GM19035 (cell line): ENCODE data around the gene NUP43.
A peak's percentile ranks its signal among the peaks of the same experiment; 100 is the strongest.
"Not testable (repeated sequence)": the region's sequence is repeated elsewhere in the genome, so short reads cannot be mapped to it uniquely, and the experiment has no call there.

Experiments
- ATAC-seq: cut with Tn5 transposase; IDR thresholded peaks from one replicate; pipeline ENCODE4 v1.9.1; 2021; ENCODE audit not compliant: unreplicated experiment

Gene NUP43

DNA sequence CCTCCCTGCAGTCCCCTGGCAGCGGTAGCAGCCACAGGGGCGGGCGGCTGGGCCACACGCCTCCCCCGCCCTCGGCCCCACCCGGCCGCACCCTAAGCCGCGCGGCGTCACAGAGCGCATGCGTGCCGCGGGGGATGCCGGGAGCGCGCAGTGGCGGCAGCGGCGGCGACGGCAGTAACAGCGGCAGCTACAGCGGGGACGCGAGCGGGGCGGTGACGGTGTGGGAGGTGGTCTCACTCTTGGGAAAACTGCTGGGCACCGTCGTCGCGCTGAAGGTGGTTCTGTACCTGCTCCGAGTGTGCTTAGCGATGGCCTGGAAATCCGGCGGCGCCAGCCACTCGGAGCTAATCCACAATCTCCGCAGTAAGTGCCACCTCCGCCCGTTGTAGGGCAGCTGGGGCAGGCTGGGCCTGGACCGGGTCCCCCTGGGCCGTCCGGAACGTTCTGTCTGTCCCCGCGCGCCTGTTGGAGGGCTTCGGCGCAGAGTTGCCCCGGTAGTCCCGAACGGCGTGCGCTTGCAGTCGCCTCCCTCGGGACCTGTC is 3.3 kb upstream of the NUP43 start, which contains the start of gene PCMT1:
Gene PCMT1 (plus strand): TSS at position 148 of the 542 bp plus-strand sequence. CDS start 161 bp downstream, at position 309.
- peak; percentile 86 for ATAC-seq

DNA sequence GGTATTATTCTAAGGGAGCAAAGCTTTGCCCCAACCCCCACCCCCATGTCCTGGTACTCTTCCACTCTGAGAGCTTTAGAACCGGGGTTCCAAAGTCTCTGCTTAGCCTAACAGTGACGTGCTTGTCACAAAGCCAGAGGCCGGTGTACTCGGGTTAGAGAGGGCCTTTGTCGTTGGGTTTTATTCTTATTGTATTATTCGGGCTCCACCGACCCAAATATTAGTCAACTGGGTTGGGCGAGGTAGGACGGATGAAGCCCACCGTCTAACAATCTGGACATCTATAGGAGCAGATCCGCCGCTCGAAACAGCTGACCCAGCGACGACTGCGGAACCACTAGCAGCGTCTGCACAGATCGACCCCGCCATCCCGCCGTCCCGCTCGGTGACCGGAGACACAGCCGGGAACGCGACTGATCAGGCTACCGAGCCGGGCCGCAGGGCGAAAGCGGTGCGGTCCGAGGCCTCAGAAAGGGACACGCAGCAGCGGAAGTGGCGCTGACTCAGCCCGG is 2.8 kb upstream of the NUP43 start:
- peak; percentile 2 for ATAC-seq

DNA sequence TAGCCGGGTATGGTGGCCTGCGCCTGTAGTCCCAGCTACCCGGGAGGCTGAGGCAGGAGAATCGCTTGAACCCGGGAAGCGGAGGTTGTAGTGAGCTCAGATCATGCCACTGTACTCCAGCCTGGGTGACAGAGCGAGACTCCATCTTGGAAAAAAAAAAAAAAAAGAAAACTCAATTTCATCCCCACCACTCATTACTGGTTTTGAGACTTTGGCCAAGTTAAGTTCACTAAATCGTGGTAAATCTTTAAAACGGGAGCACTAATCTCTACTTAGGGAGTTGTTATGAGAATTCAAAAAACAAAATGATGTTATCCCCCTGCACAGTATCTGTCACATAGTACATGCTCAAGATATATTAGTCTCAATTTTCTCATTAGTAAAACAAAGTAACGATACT is 1.1 kb downstream of the NUP43 start:
- not testable (repeated sequence) for ATAC-seq

DNA sequence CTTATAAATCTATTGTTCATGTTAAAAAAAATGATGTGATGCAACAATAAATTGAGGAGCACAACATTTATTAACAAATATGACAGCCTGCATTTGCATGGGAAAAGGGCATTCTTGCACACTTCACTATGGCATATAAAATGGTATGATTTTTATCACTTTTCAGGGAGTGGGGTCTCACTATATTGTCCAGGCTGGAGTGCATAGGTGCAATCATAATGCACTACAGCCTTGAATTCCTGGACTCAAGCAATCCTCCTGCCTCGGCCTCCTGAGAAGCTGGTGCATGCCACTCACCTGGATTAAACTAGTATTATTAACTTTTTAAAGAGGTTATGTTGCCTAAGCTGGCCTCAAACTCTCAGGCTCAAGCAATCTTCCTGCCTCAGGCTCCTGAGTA is 11.4 kb downstream of the NUP43 start:
- ATAC-seq, result no peak

DNA sequence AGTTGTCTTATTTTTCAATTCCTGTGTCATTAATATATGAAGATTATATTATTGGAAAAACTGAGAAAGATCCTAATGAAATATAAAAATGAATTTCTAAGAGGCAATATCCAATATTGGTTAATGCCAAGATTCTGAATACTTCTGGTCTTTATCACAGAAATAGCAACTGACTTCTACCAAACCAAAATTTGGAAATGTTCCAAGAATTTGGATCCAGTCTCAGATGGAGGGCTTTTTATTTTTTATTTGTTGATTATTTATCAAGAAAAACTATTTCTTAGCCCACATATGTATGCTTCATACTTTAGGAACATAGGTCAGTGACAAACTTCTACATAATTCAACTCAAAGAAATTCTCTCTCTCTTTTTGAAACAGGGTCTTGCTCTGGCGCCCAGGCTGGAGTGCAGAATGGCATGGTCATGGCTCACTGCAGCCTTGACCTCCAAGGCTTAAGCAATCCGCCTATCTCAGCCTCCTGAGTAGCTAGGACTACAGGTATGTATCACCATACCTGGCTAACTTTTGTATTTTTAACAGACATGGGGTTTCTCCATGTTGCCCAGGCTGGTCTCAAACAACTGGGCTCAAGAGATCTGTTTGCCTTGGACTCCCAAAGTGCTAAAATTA is 13.1 kb downstream of the NUP43 start:
- no peak for ATAC-seq

DNA sequence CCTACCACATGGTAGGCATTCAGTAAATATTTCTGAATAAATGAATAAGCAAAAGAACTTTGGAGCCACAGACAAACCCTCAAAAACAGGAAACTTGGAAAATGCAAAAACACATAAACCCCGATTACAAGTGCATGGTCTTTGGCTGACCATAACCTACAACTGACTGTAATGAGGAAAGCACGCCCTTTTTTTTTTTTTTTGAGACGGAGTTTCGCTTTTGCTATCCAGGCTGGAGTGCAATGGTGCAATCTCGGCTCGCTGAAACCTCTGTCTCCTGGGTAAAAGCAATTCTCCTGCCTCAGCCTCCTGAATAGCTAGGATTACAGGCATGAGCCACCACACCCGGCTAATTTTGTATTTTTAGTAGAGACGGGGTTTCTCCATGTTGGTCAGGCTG is 16.5 kb downstream of the NUP43 start:
- no peak for ATAC-seq

DNA sequence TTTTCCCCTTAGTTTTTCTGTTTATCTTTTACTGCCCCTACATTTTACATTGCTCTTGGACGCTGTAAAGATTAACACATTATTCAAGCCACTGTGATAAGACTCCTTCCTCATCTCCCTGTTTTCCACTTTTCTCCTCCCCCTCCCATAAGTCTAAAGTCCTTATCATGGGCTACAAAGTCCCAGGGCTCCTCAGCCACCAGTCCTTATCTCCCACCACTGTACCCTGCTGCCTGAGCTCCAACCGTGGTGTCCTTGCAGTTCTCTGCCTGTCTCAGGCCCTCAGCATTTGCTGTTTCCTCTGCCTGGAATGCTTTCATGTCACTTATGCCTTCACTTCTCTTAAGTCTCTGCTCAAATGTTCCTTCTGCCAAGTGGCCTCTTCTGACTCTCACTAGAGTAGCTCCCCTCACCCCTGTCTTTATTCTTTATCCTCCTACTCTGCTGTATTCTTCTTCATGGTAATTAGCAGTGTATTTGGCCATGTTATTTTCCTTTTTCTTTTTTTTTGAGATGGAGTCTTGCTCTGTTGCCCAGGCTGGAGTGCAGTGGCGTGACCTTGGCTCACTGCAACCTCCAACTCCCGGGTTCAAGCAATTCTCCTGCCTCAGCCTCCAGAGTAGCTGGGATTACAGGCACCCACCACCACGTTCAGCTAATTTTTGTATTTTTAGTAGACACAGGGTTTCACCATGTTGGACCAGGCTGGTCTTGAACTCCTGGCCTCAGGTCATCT is 17.7 kb downstream of the NUP43 start:
- no peak for ATAC-seq

DNA sequence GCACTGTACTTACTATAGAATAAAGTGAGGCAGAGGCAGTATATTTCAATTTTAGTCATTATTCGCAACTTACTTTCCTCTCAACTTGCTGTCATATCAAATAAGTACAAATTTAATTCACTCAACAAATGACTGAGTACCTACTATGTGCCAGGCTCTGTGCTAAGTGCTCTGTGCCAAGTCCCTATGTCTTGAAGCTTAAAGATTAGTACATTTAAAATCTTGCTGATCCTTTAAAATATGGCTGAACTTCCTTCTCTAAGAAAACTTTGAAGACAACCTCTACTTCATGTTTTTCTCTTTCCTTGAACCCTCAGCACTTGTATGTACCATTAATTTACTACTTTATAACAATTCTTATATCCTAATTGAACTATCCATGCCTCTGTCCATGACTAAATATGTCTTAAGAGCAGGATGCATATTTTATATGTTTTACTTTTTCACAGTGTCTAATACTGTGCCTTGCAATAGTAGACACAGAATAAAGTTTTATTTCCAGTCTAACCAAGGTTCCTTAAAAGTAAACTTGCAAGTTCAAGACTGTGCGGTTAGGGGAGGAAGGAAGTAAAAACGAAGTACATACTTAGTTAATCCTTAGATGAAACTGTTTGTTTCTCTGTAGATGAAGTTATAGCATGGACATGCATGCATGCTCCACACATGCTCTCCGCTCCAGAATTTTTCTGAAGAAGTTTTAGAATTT is 18.4 kb downstream of the NUP43 start:
- no peak for ATAC-seq

DNA sequence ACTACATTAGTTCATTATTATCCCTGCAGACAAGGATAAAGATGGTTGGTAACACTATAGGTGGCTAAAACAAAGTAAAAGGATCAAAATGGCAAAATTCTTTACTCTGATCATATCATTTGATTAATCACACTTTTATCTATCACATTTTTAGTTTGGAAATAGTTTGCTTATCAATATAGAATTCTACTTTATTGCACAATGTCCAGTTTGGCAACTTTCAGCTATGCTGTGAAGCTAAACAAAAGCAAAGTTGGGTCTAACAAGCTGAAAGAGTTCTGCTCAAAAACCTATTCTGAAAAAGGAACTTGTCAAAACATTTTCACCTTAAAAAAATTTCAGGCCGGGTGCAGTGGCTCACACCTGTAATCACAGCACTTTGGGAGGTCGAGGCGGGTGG is 20.5 kb downstream of the NUP43 start:
- no peak for ATAC-seq

DNA sequence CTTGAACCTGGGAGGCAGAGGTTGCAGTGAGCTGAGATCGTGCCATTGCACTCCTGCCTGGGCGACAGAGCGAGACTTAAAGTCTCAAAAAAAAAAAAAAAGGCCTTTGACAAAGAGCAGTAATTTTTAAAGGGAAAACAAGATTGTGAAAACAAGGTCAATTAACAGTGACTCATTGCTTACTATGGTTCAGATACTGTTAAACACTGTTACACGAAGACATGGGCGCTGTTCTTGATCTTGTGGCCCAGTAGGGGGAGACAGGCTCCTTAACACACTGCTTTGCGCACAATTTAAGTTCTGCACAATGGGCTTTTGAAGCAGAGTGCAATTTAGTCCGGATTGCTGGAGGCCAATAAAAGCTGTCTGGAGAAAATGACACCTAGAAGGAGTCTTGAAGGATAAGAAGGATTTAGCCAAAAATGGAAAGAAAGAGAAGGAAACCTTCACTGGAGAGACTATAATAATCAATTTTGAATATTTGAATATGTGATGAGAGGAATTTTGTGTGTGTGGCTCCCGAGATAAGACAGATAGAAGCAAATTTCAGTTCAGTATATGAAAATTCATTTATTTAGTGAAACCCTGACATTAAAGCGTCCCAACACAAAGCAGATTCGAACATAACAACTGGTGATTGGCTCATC is 22.4 kb downstream of the NUP43 start:
- no peak for ATAC-seq

DNA sequence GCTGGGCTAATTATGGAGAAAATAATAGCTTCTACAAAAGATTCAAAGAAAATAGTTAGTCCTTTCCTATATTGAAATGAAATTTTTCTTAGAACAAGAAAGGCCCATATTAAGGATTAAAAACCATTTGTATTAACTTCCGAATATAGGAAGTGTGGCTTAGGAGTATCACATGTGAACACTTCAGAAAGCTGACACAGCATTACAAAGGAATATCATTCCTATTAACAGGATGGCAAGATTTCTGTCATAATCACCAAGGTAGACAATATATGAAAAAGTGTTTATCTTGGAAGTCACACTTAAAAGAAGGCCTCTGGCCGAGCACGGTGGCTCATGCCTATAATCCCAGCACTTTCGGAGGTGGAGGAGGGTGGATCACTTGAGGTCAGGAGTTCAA is 23.1 kb downstream of the NUP43 start:
- no peak for ATAC-seq

DNA sequence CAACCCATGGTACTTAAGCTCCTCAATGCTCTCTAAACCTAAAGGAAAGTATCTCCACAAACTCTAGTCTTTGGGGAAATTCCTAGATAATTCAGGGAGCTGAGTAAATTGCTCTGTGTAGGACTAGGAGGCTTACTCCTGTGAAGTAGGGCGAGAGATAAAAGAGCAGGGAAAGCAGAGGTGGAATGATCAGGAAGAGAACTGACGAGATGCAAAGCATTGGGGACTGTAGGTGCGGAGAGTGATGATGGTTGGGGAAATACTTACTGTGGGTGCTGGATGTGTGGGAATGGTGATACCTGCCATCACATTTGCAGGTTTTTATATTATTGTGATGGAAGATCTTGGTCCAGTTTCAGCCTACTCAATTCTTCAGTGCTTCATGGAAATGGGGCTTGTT is 26.8 kb downstream of the NUP43 start:
- no peak for ATAC-seq

DNA sequence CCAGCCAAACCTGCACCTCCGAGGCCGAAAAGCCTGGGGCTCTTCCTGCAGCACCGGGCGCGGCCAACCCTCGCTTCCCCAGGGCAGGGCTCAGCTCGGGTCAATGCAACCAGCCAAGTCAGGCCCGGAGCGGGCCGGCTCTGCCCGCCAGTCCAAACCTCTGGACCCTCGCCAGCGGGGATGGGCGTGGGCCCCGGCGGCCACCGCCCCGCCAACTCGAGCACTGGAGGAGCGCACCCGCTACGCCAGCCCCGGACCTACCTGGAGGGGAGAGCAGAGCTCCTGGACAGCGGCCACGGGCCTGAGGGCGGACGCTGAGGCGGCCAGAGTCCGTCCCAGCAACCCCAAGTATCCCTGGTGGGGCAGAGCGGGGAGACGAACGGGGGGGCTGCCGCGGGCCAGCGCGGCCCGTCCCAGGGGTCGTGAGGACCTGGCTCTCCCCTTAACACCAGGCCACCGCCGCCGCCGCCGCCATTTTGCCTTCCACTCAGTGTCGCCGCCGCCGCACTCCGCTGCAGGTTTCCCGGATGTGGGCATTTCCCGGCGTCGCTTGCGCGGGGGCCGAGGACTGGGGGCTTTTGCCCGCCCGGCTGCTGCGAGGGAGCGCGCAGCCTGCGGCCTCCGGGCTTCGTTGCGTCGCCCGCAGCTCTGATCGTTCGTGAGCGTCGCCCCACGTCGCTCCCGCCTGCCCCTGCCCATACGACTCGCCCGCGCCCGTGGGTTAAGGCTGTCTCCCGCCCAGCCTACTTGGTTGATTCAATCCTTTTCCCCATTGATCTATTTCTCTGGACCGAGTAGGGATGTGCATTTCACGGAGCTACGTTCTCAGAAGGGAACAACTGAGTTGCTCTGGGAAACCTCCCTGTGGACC is 28.5 kb downstream of the NUP43 start, which contains the start of gene LATS1:
Gene LATS1 (minus strand): TSS at position 514 of the 871 bp plus-strand sequence. CDS start 15,975 bp downstream, outside the sequence.
- ATAC-seq, result peak; percentile 91

DNA sequence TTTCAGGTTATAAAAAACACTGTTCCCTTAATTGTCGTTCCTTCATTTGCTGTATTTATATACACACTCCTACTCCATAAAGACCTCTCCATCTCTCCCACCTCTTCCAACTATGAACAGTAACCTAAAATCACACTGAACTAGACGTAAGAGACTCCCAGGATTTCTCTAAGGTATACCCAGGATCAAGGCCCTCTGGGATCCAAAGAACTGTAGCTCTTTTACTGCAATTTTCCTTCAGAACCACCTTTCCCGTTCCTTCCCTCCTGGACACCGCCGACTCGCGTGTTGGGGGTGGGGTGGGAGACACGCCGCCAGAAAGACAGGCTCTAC is 29.1 kb downstream of the NUP43 start:
- ATAC-seq, result no peak

DNA sequence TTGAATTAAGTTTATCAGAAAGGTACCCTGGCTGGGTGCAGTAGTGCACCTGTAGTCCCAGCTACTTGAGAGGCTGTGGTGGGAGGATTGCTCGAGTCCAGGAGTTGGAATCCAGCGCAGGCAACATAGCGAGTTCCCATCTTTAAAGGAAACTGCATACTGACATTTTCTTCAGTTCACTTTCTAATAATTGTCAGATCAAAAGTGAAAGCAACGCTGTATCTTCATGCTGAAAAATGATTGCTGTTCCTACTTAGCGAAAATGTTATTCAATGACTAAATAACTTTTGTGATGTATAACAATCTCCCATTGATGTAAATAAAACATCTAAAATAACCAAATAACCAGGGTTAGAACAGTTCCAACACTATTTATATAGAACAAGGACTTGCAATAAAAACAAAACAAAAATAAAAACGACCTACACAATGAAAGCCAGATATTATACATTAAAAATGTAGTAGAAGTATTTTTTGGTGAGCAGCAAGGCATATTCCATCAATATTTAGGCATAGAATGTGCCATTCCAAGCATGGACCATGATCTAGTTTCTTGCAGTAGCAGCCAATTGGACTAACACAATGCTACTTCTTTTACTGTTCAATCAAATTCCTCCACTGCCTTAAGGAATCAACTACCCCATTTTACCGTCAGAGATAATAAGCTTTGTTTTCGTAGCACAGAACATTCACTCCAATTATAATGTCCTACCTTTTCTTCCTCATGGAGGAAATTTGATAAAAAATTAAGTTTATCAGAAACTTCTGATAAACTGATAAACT is 30.0 kb downstream of the NUP43 start:
- ATAC-seq, result no peak

DNA sequence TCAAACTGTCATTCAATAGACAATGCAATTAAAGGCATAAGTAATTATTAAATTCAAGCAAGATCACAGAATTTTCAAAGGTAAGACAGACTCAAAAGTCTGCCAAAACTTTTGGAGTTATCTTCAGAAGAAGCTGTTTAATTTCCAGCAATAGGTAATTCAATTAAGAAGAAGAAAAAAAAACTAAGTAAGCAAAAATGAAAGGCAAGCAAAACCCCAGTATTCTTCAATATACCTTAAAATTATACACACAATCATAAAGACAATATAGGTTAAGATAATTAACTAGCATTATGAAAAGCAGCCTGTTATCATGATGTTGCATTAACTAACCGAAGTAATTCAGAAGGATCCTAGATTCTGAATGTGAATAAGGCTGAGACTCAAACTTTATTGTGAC is 31.9 kb downstream of the NUP43 start:
- ATAC-seq, result no peak

DNA sequence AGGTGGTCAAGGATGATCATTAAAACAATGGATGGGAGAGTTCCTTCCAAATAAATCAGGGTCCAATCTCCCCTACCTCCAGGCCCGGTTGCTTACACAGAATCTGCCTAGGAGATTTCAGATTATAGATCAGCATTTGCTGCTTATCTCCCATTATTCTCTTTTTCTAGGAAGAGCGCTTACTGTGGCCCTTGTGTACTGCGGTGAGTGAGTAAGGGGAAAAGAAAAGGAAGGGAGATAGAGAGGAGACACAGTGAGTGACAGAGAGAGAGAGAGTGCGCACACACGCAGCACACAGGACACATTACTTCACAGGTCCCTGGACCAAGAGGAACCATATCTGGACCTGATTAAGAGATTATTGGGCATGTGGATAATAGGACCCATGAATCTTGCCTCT is 34.6 kb downstream of the NUP43 start:
- no peak for ATAC-seq

DNA sequence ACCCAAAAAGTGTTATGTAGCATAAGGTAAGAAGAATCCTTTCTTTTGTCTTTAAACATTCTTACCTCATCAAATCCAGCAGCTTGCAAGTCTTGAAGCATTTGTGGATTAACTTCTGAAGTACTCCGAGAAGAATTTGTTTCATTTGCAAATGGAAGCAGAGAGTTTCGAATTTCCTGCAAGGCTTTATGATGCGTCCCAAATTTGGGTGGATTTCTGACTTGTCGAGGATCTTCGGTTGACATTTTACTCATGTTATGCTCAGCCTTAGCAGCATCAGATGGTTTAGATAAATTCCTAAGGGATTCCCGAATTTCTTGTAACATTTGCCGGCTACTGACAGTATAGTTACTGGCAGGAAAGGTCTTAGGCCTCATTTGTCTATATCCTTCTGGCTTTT is 44.6 kb downstream of the NUP43 start:
- ATAC-seq, result no peak

DNA sequence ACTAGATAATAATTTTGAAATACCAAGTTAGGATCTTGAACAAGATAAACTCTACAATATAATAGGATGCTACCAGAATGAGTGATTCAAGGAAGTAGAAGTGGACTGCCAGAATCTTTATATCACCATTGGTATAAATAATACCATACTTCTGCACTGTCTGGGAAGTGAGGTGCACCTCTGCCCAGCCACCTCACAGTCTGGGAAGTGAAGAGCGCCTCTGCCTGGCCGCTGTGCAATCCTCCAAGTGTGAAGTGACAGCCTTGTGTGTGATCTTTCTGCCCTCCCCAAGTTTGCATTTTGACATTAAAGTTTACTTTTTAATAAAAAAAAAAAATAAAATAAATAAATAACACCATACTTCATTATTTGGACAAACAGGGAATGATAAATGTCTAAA is 47.2 kb downstream of the NUP43 start:
- no peak for ATAC-seq
